SJCRH30 (cell line): ENCODE data around the gene HOMER2. TPM values are rescaled to one million over a fixed set of nuclear protein-coding genes. Genes with fewer than 3 reads are reported as not detected.
"Not testable (repeated sequence)": the region's sequence is repeated elsewhere in the genome, so short reads cannot be mapped to it uniquely, and the experiment has no call there.

ENCODE experiments used
- DNase-seq, 2 experiments: peaks; one replicate each; pipeline ENCODE4 v3.0.0-alpha.2; 2015 to 2020
- H3K27ac ChIP-seq: fragments of 250-450 bp; sonication (Bioruptor Pico); 2 replicates; pipeline ENCODE4 v1.5.1; 2020; ENCODE audit warnings: mild to moderate bottlenecking, moderate library complexity
- H3K27me3 ChIP-seq: fragments of 250-450 bp; sonication (Bioruptor Pico); 2 replicates; pipeline ENCODE4 v1.5.1; 2020; ENCODE audit warnings: mild to moderate bottlenecking, moderate library complexity
- H3K36me3 ChIP-seq: fragments of 250-450 bp; sonication (Bioruptor Pico); 2 replicates; pipeline ENCODE4 v1.5.1; 2020; ENCODE audit warnings: mild to moderate bottlenecking, moderate library complexity
- H3K4me1 ChIP-seq: fragments of 250-450 bp; sonication (Bioruptor Pico); 2 replicates; pipeline ENCODE4 v1.5.1; 2020; ENCODE audit warnings: mild to moderate bottlenecking, moderate library complexity
- H3K4me3 ChIP-seq: fragments of 250-450 bp; sonication (Bioruptor Pico); 2 replicates; pipeline ENCODE4 v1.5.1; 2020; ENCODE audit warnings: mild to moderate bottlenecking, moderate library complexity
- H3K9me3 ChIP-seq: fragments of 250-450 bp; sonication (Bioruptor Pico); replicated peaks from 2 replicates; pipeline ENCODE4 v1.5.1; 2020; ENCODE audit warnings: mild to moderate bottlenecking, moderate library complexity
- total RNA-seq: library from RNA; depleted of rRNA; stranded (reverse); fragments of >200 nt; shearing (Covaris generic); gene quantifications from 2 replicates; pipeline ENCODE4 v1.2.3, GENCODE V29; 2014

The HOMER2 gene
- total RNA-seq, 1 experiment from 2014 or later, result 6.8 TPM

DNA sequence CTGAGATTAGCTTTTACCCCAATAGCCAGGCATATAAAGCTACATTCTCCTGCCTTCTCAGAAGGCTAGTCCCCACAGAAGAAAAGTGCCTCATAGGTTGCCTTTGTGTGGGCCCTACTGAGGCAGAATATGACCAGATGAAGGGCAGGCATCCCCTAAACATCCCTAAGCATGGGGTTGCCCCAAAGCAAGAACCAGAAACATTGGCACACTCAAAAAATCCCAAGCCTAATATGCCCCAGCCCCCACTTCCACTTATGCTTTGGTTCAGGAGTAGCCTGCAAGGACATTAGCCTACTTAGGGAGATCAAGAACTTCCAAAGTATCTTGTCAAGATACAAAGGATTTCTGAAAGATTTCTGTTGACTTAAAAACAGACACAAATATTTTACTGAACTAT lies 113.4 kb downstream of the HOMER2 start:
- Histone ChIP-seq H3K4me1 (no peaks in the 10 kb centered on the region), H3K36me3 (peaks cover 5% of the 10 kb centered on the region), H3K27me3 (no peaks in the 10 kb centered on the region), H3K27ac (no peak overlapping the region), H3K4me3 (no peak overlapping the region), H3K9me3 (no peaks in the 10 kb centered on the region)
- no peak for DNase-seq

DNA sequence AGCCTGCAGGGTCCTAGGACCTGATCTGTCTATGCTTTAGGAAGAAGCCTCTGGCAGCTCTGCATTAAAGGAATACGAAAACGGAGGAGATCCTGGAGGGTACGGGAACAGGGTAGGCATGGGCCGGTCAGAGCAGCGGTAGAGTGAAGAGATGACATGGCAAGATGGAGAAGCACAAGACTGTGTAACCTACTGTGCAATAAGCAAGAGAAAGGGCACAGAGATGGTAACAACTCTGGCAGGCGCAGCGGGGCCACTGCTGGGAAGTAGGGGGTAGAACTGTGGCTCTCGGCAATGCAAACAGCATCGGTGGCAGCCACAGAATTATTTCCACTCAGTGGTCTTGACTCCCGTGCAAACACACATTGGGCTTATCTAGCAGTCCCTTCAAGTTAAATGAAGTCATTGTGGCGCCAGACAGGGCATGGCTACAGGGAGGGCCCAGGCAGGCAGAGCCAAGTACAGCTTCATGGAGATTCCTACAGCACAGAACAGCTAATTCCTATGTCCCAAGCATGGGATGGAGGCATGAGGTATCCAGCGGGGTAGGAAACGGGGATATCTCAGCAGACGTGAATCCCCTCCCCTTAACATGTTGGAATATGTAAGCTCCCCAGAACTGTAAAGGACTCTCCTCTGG lies 114.3 kb downstream of the HOMER2 start:
- Histone ChIP-seq H3K9me3 (no peaks in the 10 kb centered on the region), H3K4me3 (no peak overlapping the region), H3K4me1 (peaks cover under 1% of the 10 kb centered on the region; the same call in 1 of the 2 replicates), H3K27me3 (no peaks in the 10 kb centered on the region), H3K36me3 (peaks cover 9% of the 10 kb centered on the region), H3K27ac (no peak overlapping the region)
- no peak for DNase-seq

DNA sequence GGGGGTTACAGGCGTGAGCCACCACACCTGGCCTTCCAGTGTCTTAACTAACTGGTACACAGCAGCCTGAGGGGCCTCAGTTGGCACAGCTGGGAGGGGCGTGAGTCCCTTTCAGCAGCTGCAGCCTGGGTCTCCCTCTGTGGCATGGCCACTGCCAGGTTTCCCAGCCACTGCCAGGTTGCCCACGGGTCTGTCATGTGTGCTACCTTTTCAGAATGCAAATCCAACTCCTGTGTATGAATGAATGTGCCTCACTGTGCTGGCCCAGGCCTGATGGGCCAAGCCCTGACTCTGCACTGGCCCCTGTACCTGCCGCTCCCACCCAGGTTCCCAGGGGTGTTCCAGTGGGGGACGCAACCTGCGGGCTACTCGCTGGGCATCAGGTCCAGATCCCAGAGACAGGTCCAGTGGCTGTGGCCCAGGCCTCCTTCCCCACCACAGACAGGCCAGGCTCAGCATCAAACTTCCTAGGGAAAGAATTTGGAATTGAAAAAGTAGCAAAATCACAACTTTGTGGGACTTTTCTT lies 117.1 kb downstream of the HOMER2 start:
- no peaks in the 10 kb centered on the region for H3K9me3 ChIP-seq
- H3K36me3 ChIP-seq, result peaks cover 21% of the 10 kb centered on the region
- H3K27me3 ChIP-seq, result no peaks in the 10 kb centered on the region
- no peak for DNase-seq
- H3K4me3 ChIP-seq, result no peak overlapping the region
- H3K27ac ChIP-seq, result no peak overlapping the region
- peaks cover 16% of the 10 kb centered on the region for H3K4me1 ChIP-seq

DNA sequence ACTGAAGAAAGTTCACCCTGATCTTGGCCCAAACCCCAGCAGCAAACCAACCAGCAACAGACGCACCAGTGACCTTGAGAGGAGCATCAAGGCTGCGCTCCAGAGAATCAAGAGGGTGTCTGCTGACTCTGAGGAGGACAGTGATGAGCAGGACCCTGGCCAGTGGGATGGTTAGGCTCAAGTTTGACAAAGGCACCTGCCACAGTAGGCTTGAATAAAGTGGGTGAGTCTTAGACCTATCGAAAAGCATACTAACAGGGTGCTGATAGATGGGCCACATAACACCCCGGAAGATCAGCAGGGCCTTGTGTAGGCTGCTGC lies 119.2 kb downstream of the HOMER2 start:
- H3K36me3 ChIP-seq, result peaks cover 24% of the 10 kb centered on the region
- no peak for DNase-seq
- H3K4me3 ChIP-seq, result no peak overlapping the region
- no peaks in the 10 kb centered on the region for H3K27me3 ChIP-seq
- peak overlapping the region; percentile 80 for H3K27ac ChIP-seq
- peaks cover 16% of the 10 kb centered on the region for H3K4me1 ChIP-seq
- no peaks in the 10 kb centered on the region for H3K9me3 ChIP-seq

DNA sequence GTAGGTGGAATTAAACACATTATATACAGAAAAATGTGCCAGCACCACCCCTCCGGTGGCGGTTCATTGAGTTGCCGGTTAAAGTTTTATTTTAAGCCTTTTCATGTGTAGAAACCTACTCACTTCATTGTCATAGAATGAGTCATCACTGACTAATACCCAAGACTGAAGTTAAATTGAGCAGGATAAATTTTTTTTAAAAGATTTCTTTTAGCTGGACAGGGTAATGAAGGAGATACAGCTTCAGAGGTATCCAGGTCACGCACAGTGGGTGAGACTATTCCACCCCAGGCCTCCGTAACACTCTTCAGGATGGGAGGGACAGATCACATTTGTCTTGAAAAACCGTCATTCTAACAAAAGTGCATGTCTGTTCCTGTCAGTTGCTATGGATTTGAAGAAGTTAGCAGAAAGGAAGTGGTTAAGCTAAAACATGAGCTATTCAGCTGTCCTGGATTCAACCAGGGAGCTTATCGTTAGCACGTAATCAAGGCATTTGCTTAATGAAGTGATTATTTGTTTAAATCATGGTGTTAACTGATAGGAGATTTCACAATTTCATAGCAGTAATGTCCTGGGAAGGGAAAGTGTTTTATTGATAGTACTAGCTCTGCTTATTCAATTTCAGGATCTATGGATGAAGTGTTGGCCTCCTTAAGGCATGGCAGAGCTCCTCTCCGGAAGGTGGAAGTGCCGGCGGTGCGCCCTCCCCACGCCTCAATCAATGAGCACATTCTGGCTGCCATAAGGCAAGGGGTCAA lies 119.7 kb downstream of the HOMER2 start:
- Histone ChIP-seq H3K27me3 (no peaks in the 10 kb centered on the region), H3K4me3 (no peak overlapping the region)

DNA sequence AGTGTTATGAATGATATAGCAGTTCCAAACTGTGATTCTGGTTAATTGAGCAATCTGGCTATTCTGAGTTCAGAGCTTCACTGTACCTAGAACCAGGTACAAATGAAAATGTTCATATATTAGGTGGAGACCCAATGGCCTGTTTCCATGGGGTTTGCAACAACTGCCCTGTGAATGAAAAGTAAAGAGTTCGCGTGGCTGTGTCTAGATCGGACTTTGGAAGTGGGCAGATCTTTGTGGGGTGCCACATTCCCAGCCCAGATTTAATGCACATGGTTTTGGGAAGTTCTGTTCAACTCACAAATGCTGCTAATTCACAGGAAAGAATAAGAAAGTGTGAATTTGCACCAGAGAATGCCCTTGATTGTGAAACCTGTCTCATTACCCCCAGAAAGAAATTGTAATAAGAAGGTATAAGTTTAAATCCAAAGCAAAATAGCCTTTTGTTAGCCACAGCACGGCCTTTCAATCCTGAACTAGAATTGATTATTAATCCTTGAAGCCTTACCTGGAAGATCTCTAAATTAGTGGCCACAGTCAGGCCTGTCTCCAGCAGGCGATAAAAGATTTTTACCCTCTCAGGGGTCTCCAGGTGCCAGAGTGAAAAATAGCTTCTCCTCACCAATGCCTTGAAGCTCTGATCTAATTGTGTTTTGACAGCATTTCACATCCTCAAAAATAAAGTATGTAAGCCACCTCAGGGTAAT lies 120.5 kb downstream of the HOMER2 start:
- Histone ChIP-seq H3K9me3 (no peaks in the 10 kb centered on the region), H3K4me1 (peaks cover 16% of the 10 kb centered on the region), H3K36me3 (peaks cover 30% of the 10 kb centered on the region), H3K4me3 (no peak overlapping the region), H3K27me3 (no peaks in the 10 kb centered on the region), H3K27ac (peak overlapping the region; percentile 80)
- DNase-seq, result no peak

More for the DNA sequence above, 119.7 kb downstream of the HOMER2 start:
- peaks cover 16% of the 10 kb centered on the region for H3K4me1 ChIP-seq
- H3K36me3 ChIP-seq, result peaks cover 27% of the 10 kb centered on the region
- DNase-seq, result peak; percentile 21 to 58
- peak overlapping the region; percentile 80 for H3K27ac ChIP-seq
- H3K9me3 ChIP-seq, result no peaks in the 10 kb centered on the region

DNA sequence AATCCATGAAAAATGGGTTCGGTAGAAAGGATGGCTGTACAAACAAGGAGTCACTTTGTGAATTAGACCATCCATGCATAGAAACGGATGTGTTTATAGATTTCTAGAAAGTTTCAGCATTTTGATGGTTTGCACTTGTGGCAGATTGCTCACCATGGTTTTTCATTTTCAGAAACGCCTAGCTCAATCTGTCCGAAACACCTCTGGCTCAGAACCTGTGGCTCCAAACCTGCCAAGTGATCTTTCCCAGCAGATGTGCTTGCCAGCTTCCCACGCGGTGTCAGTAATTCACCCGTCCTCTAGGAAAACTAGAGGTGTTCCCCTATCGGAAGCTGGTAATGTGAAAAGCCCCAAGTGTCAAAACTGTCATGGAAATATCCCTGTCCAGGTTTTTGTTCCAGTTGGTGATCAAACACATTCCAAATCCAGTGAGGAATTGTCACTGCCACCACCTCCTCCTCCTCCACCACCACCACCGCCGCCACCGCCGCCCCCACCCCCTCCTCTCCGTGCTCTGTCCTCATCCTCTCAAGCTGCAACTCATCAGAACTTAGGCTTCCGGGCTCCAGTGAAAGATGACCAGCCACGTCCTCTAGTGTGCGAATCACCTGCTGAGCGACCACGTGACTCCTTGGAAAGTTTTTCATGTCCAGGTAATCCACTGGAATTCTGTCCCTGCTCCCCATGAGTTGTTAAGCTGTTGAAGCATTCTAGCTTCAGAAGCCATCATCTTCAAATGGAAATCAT lies 121.9 kb downstream of the HOMER2 start:
- peaks cover 35% of the 10 kb centered on the region for H3K36me3 ChIP-seq
- H3K27me3 ChIP-seq, result no peaks in the 10 kb centered on the region
- DNase-seq, result no peak
- no peaks in the 10 kb centered on the region for H3K9me3 ChIP-seq
- H3K4me3 ChIP-seq, result no peak overlapping the region
- H3K27ac ChIP-seq, result no peak overlapping the region
- H3K4me1 ChIP-seq, result peaks cover 16% of the 10 kb centered on the region

DNA sequence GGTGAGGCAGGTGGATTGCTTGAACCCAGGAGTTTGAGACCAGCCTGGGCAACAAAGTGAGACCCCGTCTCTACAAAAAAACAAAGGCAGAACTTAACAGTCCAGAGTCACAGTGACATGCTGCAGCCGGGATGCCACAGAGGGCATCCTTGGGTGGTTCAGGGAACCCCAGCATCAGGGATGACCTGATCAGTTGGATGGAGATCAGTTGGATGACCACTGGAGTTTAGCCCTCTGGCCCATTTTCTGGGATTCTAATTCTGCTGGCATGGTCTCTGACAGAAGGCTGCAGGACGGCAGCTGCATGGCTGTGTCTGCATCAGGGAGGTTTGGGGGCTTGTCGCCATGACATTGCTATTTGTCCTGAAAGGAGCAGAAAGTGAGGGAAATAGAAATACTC lies 123.3 kb downstream of the HOMER2 start:
- Histone ChIP-seq H3K27ac (no peak overlapping the region), H3K36me3 (peaks cover 40% of the 10 kb centered on the region), H3K27me3 (no peaks in the 10 kb centered on the region), H3K9me3 (no peaks in the 10 kb centered on the region), H3K4me3 (no peak overlapping the region), H3K4me1 (peaks cover 16% of the 10 kb centered on the region)
- no peak for DNase-seq

DNA sequence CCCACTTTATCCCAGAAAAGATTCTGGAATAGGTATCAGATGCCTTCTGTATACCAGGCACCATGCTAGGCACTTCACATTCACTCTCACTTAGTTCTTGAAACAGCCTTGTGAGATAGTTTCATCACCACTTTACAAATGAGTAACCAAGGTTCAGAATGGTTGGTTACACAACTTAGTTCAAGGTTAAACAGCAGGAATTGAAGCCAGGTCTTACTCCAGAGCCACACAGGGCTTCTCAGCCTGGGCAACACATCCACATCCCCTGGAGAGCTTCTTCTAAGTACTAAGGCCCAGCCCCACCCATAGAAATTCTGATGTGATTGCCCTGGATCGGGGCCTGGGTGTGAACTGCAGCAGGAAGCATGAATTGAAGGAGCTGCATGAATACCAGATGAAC lies 124.4 kb downstream of the HOMER2 start:
- Histone ChIP-seq H3K27ac (no peak overlapping the region), H3K9me3 (no peaks in the 10 kb centered on the region), H3K36me3 (peaks cover 35% of the 10 kb centered on the region), H3K4me3 (no peak overlapping the region), H3K4me1 (peaks cover 14% of the 10 kb centered on the region), H3K27me3 (no peaks in the 10 kb centered on the region)
- no peak for DNase-seq

DNA sequence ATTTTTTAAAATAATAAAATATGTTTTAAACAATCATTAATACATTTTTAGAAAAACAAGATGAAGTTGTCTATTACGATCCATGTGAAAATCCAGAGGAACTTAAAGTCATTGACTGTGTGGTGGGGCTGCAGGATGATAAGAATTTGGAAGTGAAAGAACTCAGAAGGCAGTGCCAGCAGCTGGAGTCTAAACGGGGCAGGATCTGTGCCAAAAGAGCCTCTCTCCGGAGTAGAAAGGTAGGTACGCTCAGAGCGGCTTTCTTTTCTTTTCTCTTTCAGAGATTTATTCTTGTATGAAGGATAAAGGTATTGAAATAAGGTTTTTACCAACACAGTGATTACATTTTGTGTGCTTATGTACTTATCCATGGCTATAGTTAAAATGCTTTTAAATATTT lies 129.5 kb downstream of the HOMER2 start:
- no peak for DNase-seq
- Histone ChIP-seq H3K27ac (no peak overlapping the region), H3K4me1 (no peaks in the 10 kb centered on the region), H3K9me3 (no peaks in the 10 kb centered on the region), H3K27me3 (no peaks in the 10 kb centered on the region), H3K4me3 (no peak overlapping the region), H3K36me3 (peaks cover 36% of the 10 kb centered on the region)

DNA sequence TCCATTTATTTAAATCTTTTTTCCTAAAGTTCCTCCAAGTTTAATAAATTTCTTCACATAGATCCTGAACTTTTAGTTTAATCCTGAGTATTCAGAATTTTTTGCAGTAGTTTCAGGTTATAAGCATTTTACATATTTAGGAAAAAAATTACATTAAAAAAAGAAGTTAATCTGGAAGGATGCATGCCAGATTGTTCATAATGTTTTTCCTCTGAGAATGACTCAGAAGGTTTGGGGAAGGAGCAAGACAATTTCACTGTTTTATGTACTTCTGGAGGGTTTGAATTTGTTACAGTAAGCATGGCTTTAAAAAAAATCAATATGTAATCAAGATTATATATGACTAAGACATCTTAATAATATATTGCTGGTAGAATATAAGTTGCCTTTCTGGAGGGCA lies 130.7 kb downstream of the HOMER2 start:
- not testable (repeated sequence) for H3K27ac ChIP-seq, H3K4me1 ChIP-seq, DNase-seq, H3K4me3 ChIP-seq, H3K9me3 ChIP-seq, H3K27me3 ChIP-seq
- peaks cover 37% of the 10 kb centered on the region for H3K36me3 ChIP-seq

DNA sequence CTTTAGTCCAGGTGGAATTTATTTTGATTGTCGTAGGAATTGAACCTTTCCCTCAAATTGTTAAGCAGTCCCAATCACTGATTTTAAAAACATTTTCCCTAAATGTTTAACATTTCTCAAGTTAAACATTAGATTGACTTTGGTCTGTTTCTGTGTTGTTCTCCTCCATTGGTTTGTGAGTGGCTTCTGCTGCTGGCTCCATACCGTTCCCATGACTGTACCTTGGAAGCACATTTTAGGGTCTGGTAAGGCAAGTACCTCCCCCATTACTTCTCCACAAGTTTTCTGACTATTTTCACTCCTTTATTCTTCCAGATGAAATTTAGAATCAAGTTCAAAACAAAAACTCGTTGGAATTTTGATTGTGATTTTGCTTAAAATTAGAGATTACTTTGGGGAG lies 131.1 kb downstream of the HOMER2 start:
- DNase-seq, H3K4me1 ChIP-seq, H3K27ac ChIP-seq, H3K27me3 ChIP-seq, H3K9me3 ChIP-seq, H3K4me3 ChIP-seq: not testable (repeated sequence)
- peaks cover 35% of the 10 kb centered on the region for H3K36me3 ChIP-seq

DNA sequence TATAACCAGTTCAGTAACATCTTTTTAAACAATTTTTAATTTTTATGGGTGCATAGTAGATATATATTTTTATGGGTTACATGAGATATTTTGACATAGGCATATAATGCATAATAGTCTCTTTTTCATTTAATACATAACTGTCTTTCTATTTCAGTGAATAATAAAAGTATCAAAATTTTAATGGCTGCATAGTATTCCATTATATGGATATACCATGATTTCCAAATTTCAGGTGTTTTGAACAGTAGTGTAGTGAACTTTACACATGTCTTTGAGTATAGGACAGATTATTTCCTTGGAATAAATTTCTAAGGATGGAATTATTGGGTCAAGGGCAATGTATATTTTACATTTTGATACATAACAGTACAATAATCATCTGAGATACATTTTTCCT lies 132.4 kb downstream of the HOMER2 start:
- Histone ChIP-seq H3K27me3 (no peaks in the 10 kb centered on the region), H3K4me3 (no peak overlapping the region), H3K27ac (no peak overlapping the region), H3K4me1 (no peaks in the 10 kb centered on the region), H3K36me3 (peaks cover 30% of the 10 kb centered on the region), H3K9me3 (no peaks in the 10 kb centered on the region)
- DNase-seq, result no peak

DNA sequence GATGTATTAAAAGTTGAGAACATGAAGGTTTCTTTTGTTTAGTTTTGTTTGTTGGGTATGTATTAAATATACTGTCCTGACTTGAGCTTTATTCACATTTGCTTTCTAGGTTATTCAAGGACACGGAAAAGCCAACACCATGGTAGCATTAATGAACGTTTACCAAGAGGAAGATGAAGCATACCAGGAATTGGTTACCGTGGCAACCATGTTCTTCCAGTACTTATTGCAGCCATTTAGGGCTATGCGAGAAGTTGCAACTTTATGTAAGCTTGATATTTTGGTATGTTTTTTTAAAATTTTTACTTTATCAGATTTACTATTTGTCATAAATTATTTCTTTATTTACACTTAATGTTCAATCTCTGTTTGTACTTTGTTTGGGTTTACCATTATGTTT lies 139.5 kb downstream of the HOMER2 start:
- H3K27me3 ChIP-seq, result no peaks in the 10 kb centered on the region
- H3K4me1 ChIP-seq, result no peaks in the 10 kb centered on the region
- H3K4me3 ChIP-seq, result no peak overlapping the region
- H3K27ac ChIP-seq, result no peak overlapping the region
- DNase-seq, result no peak
- no peaks in the 10 kb centered on the region for H3K9me3 ChIP-seq
- peaks cover 7% of the 10 kb centered on the region; the same call in 1 of the 2 replicates for H3K36me3 ChIP-seq
